NK-92 (cell line): ENCODE data around the gene ZBTB18.

Source experiments
- DNase-seq: peaks from one replicate; lab custom pipeline; 2025; ENCODE audit not compliant: unreplicated experiment; lab: John Stamatoyannopoulos, UW

ZBTB18 gene

DNA sequence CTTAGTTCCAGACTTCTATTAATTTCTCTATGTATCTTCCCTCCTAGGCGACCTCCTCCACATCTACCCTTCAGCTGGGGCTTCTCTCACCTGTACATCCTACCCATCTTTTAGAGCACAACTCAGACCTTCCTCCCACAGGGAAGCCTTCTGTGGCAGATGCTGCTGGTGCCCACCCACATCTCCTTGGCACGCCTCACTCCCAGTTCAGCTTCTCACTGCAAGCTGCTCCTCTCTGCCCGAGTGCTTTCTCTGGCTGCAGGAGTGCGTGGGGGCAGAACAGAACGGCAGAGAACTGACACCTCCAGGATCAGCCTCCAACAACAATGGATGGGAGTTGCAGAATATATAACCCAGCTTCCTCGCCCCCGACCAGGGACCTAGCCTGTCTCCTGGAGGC lies 36.5 kb downstream of the ZBTB18 start:
- DNase-seq: no peak

DNA sequence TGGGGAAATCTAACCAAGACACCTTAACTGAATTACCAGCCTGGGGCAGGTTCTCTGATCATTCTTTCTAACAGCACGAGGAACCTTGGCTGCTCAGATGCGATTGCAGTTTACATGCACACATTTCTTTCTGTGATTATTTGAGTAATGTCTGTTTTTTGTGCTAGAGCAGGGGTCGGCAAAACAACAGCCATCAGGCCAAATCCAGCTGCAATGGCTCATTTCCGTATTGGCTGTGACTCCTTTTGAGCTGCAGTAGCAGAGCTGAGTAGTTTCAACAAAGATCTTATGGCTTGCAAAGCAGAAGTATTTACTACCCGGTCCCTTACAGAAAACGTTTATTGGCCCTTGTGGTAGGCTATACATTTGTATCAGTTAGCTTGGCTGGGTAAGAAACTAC lies 37.1 kb downstream of the ZBTB18 start:
- no peak for DNase-seq

DNA sequence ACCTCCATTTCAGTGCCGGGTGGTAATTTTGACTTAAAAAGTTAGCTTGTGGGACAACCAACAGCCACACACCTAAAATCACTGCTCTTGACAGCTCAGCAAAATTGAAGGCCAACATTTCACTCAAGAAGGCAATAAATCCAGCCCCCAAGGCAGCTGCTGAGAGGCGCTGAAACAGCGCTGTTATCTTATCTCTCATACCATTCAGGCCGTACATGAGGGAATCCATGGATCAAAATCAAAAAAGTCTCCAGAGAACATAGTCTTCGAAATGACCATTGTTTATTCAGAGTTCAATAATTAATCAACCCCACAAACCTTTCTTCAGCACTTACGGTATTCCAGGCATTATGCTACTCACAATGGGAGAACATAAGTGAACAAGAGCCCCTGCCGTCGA lies 38.5 kb downstream of the ZBTB18 start:
- no peak for DNase-seq

DNA sequence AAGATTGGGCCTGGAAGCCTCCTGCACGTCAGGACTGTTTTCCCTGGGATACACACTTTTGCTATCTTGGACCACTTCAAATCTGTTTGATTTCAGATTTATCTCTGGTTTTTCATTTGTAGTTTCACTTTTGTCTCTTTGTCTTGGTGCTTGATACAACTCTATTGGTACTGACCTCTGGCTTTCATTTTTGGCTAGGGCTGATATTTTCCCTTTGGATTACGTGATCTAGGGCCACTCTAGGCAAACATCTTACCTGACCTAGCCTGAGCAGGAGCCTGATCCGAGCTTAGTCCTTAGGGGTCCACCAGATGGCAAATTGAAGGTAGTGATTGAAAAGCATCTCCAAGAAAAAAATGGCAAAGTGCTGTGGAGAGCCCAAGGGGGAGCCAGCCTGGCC lies 39.6 kb downstream of the ZBTB18 start:
- no peak for DNase-seq

DNA sequence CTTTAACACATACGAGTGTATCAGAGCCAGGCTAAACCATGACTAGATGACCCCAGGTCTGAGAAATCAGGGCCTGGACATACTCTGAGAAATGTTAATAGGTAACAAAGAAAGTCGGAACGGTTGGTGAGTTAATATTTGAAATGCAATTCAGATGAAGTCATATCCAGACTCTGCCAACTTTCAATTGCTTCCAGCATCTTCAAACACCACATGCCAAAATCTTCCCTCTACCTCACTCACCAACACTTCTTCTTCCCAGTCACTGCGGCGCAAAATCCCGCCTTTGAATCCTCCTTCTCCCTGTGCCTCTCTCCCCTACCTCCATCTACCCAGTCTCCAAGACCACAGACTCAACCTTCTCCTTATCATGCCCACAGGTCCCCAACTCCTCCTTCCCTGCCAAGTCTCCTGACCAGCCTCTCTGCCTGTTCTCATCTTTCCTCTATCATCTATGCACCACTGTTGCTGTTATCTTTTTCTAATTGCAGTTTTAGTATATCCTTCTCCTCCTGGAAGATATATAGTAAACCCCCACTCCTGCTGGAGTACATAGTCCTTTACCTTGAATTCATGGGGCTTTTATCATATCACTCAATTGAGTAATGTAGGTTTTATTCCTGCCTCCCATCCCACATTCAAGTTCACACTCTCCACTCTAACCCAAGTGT lies 41.3 kb downstream of the ZBTB18 start:
- no peak for DNase-seq

DNA sequence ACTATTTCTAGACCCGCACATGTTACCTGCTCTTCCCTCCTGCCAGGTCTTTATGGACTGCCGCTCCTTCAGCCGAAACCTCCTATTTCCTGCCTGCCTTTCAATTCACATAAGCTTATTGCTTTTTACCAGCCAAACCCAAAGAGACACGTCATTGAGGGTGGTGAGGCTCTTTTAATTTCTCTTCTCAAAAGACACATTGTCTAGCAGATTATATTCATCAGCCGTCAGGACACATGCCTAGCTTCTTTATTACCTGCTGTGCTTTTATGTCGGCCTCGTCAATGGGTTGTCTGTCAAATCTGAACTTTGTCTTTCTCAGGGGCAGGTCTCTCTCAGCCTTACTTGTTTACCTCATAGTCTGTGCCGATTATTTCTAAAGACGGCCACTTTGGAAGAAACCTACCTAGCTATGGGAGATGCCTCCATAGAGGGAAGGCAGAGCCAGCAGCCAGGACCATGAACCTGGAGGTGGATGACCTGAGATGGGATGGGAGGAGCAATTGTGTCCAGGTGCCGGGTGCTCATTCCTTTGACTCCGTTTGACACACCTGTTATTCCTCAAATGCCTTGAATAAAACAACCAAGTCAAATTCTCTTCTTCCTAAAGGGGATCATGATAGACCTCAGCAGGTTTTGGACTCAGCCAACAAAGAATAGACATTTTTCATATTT lies 42.0 kb downstream of the ZBTB18 start:
- DNase-seq: no peak

DNA sequence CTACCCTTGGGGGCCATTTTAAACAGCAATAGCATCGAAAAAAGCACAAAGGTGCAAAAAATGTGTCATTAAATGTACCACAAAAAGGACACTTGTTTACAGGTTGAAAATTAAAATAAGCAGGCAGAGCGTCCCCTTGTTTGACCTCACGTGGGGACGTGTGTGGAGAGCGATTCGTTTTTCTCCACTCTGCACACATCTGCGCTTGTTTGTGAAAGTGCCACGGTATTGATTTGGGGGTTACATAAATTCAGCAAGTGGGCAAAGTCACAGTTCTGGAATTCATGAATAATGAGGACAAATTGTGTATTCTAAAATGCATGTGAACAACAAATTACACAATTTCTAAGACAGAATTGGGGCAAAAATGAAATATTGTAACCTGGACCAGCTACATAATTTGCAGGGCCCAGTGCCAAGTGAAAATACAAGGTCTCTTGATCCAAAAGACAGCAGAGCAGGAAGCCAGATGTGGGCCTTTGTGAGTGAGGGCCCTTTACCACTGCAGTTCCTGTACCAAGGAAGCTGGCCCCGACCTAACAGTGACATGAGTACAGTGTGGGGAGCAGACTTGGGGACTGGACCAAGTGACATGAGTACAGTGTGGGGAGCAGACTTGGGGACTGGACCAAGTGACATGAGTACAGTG lies 43.9 kb downstream of the ZBTB18 start:
- DNase-seq: no peak

DNA sequence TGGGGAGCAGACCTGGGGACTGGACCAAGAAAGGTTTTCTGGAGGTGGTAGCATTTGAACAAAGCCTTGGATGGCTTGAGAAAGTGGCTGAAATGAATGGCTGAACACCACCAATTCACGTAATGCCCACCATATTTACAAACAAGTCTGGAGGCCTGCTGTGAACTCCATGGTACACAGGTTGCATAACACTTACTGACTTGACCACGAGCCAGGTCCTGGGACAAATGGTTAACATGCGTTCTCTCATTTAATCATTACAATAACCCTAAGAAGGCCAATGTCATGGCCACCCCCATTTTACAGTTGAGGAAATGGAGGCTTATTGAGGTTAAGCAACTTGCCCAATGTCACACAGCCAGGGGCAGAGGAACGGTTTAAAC lies 44.4 kb downstream of the ZBTB18 start:
- DNase-seq: no peak

DNA sequence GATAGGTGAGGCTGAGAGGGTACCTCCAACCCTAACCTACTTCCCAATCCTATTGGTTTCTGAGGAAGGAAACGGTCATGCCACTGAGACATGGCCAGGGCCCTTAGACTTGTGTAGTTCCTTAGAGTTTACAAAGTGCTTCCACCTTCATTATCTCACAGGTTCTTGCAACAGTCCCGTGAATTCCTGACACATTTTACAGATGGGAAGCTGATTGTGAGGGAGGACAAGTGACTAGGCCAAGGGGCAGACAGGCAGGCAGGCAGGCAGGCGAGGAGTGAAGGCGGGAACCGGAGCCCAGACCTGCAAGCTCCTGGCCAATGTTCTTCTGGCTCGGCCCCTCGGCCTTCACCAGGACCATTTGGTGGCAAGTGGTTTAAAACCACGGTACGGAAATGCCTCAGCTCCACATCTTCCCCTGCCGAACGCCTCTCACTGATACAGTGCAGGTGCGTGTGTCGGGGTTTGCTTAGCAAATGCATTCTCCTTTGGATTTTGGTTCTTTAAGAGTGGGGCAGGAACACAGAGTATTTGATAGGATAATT lies 45.1 kb downstream of the ZBTB18 start:
- no peak for DNase-seq

DNA sequence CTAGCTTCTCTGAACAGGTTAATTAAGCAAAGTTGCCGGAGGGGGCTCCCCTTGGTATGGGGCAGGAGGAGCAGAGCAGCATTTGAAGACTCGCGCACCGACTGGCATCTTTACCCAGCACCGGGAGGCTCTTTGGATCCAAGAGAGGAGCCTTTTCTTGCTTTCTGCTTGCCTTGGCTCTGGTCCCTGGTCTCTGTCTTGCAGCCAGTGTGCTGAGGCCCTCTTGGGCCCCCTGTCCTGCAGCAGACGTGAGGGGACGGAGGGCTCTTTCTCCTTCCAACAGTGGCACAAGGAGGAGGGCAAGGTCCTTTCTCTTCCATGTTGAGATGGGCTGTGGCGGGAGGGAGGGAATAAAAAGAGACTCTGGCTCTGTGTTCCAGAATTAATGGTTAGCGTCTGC lies 45.6 kb downstream of the ZBTB18 start:
- no peak for DNase-seq

DNA sequence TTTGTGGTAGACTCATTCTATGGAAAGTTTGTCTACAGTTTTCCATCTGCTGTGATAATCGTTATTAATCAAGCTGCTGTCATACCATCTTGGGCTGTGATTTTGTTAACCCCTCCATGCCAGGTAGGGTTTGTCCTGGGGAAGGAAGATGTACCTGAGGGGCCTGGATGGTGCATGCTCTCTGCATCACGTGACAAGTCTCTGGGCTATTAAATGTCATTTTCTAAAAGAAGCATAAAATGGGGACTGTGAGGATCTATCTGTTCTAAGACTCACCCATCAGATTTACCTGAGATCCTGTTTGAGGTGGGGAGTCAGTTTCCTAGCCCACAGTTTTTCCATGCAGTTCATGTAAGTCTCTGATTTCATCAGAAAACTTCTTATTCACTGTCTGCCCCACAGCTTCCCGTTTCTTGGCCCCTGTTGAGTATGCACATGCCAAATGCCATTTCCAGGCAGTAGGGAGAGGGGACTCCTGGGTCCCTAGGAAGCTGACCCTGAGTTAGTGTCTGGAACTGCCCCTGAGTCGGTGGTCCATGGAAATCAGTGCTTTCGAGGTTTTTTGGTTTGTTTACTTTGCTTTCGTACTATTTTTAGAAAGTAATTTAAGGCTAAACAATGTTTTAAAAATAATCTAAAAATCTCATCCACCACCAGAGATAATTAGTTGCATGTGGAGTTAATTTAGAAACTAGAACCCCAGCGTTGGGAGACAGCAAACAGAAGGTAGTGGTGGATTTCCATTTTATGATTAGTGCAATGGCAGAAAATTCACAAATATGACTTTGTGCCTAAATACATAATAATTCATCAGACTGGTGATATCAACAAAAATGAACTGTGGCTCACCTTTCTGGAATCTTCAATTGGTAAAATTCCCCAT lies 46.7 kb downstream of the ZBTB18 start:
- no peak for DNase-seq

DNA sequence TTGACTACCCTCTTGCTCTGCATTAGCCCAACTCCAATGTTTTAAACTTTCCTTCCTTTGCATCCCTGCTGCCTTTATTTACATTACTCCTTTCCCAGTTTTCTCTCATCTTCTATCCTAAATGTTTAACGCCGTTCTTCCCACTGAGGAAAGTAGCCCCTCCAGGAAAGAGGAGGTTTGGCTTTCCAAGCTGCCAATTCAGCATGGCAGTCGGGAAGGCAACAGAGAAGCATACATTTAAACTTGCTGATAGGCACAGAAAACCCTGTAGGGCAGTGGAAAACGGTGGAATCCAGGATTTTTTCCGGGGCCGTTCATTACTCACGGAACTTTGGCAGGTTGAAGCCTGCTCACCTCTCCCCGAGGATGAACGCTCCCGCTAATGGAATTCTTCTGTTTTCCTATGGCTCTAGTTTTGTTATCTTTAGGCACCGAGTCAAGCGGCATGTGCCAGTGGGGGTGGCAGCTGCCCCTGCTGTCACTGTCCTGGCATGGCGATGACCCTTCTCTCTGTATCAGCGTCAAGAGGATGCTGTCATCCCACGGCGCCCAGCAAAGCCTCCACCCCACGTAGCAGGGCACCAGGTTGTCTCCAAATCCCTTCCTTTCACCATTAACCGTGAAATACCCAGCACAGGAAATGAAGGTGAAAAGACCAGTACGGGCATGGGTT lies 48.3 kb downstream of the ZBTB18 start:
- no peak for DNase-seq

DNA sequence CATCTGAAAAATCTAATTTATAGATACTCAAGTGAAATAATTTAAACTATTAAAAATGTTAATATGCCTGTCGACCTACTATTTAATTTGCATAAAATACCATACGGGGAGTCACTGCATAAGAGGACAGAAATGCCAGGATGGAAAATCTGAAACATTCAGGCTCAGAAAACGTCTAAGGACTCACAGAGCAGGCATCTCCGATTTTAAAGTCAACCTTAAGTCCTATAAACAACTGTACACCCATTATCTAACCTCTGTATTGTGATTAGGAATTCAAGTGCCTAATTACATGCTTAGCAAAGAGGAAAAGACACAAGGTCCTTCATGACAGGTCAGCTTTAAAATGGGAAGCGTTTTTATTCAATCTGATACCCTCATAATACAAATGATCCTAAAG lies 49.2 kb downstream of the ZBTB18 start:
- DNase-seq: no peak

DNA sequence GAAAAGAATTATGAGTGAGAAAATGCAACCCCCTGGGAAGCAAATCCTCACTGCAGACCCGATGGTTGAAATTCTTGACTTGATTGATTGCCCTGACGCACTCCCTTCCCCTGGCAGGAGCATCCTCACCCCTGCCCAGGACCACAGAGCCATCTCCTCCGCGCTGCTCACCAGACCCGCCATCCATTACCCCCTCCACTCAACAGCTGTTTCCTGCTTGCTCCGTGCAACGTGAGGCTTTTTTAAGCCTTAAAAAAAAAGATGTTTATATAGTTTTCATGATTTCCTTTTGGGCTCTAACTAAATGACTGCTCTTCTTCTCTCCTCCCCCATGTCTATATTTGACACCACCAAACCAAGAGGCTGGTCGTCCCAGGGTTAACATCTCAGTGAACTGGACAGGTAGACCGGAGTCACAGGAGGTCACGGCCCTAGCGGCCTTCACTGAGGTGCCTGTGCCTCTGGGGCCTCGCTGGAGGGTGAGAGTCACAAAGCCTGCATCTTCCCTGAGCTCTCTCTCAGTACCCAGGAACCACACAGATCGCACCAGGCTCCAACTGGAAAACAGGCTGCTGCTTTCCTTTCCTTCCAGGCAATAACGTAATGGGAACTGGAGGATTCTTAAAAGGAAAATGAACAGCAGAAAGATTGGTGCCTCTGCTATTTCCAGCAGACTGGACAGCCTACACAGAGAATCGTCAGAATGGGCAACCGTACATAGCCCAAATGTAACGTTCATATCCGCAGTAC lies 49.8 kb downstream of the ZBTB18 start:
- DNase-seq: no peak

DNA sequence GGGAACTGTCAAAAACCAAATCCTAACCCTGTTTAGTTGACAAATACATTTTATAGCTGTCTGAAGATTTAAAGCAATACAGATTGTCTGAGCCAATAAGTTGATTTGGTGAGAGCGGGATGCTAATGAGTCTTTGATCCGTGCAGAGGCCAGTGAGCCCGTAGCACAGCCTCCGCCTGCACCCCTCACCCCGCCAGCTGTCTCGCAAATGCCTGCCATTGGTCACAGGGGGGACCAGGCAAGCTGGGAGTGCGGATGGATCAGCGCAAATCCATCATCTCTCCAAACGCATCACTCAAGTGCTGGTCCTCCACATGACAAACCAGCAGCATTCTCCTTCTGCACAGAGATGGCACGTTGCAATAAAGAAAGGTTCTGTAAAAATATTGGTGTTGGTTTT lies 51.0 kb downstream of the ZBTB18 start:
- no peak for DNase-seq

DNA sequence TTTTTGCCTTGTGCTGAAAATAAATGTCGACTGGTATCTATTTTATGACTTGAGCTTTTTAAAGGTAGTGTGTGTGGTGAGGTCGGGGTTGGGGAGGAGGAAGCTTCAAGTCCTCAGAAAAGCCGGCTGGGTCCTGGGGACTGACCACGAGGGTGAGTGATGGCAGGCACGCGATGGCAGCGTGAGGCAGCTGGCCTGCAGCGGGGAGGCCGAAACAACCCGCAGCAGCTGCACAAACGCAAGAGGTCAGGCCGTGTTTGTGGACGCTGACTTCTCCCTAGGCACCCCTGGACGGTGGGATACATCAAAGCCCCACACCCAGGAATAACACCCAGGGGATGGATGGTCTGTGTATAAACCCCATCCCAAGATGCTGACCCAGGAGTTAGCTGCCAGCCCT lies 51.4 kb downstream of the ZBTB18 start:
- DNase-seq: no peak

DNA sequence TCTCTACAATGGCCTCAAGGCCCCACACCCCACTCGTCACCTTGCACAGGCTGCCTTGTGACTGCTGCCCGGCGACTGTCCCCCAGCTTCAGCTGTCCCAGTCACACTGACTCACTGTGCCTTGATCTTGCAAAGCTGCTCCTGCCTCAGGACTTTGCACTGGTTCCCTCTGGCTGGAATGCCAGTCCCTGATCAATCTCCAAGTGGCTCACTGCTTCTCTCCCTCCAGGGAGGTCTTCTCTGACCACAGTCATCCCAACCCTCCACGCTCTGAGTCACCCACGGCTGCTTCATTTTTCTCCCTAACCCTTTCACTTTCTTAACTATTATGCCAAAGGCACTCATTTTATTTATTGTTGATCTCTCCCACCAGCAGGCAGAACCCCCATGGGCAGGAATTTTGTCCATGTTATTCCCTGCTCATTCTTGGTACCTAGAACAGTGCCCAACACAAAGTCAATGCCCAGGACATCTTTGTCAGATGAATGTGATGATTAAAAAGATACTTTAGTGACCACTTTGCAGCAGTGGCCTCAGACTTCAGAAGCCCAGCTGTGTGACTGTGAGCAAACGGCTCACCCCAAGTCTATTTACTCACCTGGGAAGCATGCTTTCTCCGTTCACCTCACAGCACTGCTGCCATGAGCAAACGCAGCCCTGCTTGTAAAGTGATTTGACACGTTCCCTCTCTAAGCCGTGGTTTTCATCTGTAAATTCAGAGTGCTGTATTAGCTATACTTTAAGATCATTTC lies 53.4 kb downstream of the ZBTB18 start:
- DNase-seq: no peak

DNA sequence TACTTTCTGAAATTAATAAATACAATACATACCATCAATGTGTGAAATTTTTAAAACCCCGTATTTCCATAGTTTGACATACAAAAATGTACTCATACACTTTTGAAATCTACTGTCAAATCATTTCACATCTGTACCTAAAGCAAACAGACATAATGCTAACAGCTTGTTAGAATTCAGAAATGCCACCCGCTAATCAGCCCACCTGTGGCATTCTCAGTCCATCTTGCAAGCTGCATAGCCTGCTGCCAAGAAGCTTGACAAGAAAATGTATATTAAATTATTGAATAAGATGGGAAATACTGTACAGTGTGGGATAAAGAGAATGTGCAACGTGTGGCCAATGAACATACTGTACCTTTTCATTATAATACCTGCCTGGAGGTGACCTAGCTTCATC lies 55.1 kb downstream of the ZBTB18 start:
- no peak for DNase-seq
